Ovary (tissue), 9 donors: ENCODE measurements around the gene PRDM8. TPM values are rescaled to one million over a fixed set of nuclear protein-coding genes. Genes with fewer than 3 reads are reported as not detected.

Source experiments
- DNase-seq, 5 donors: peaks; one replicate each; pipeline ENCODE4 v3.0.0-alpha.2; 2019 to 2020
- H3K27ac ChIP-seq, 2 donors: fragments of 200-600 bp; one replicate each; pipeline versions ENCODE4 v1.5.1 to v1.8.0; 2019 to 2022
- H3K27me3 ChIP-seq: fragments of 200-600 bp; one replicate; pipeline ENCODE4 v1.8.0; 2022
- H3K36me3 ChIP-seq: fragments of 200-600 bp; sonication (generic); one replicate; pipeline ENCODE4 v1.5.1; 2019
- H3K4me1 ChIP-seq: one replicate; pipeline ENCODE4 v1.8.1; 2013; ENCODE audit warnings: mild to moderate bottlenecking, moderate library complexity; ENCODE audit not compliant: insufficient read depth
- H3K4me3 ChIP-seq: fragments of 200-600 bp; sonication (generic); one replicate; pipeline ENCODE4 v1.5.1; 2017
- H3K9me3 ChIP-seq, 2 donors: fragments of 200-600 bp in 1 of 2; sonication (generic) in 1 of 2; one replicate each; pipeline versions ENCODE4 v1.5.1 to v1.8.1; 2013 to 2019; ENCODE audit warnings: mild to moderate bottlenecking in 1 of 2, moderate library complexity in 1 of 2
- EP300 ChIP-seq: sonication (generic); formaldehyde crosslinking; IDR thresholded peaks from one replicate; pipeline ENCODE4 v1.6.1; 2017; ENCODE audit warnings: antibody characterized with exemption
- POLR2A ChIP-seq: fragments of 450-650 bp; IDR thresholded peaks from one replicate; pipeline ENCODE4 v1.6.1; 2017; ENCODE audit warnings: antibody characterized with exemption, mild to moderate bottlenecking, moderate library complexity
- WGBS, 3 donors: extraction: QIAGEN DNeasy Blood & Tissue Kit in 1 of 3; methylation state at CpG; one replicate each; pipeline versions ENCODE4 v1.1.5 to v1.1.7; 2013 to 2017; 5-methylcytosine and 5-hydroxymethylcytosine counted together
- intact Hi-C, 4 donors: fragments of 100-400 bp; cut with DNase I; formaldehyde crosslinking; loops; one replicate each; pipeline versions ENCODE4 v1.11.0 to v1.15.1; 2022 to 2023
- polyA plus RNA-seq, 2 donors: library from polyadenylated mRNA; stranded (reverse); fragments of 200-250 nt in 1 of 2; fragments of 350-450 nt in 1 of 2; fragmentation: Illumina TruSeq in 1 of 2; extraction: RNeasy Lipid Tissue Mini Kit (QIAGEN cat#74804) in 1 of 2; gene quantifications; one replicate each; pipeline ENCODE4 v1.2.3, GENCODE V29; 2013 to 2014
- total RNA-seq, 7 donors: library from RNA; depleted of rRNA in 2 of 7; stranded (reverse); fragments of >200 nt in 2 of 7; fragmentation: NEBNext Ultra II Directional in 3 of 7; extraction: Animal tissue kit (Norgen Biotek cat#: 25700) in 3 of 7; gene quantifications; one replicate each; pipeline versions ENCODE4 v1.1.0 to v1.2.4, GENCODE V29; 2016 to 2023
- TF ChIP-seq, protein P1 (sequence below), 3 donors: fragments of 450-650 bp in 2 of 3; fragments of 200-600 bp in 1 of 3; IDR thresholded peaks; one replicate each; pipeline versions ENCODE4 v1.5.1 to v1.8.0; 2016 to 2022; ENCODE audit warnings: antibody characterized with exemption in 3 of 3, mild to moderate bottlenecking in 1 of 3
- donor health status: DM: no; HTN: no; CAD: no; lungs with moderate emphysema.
- donor health status: DM: no; HTN: no; CAD: no.
- donor health status: Bipolar disorder and iron deficiency.
- donor health status: DM: yes; HTN: yes; CAD: no.
- donor health status: DM: no; HTN: no; CAD: no.
- donor health status: DM: yes; HTN: yes; CAD: no.

PRDM8 gene
- total and polyA plus RNA-seq, 9 donors = 3.6 to 14.3 (median 6.5) TPM

DNA sequence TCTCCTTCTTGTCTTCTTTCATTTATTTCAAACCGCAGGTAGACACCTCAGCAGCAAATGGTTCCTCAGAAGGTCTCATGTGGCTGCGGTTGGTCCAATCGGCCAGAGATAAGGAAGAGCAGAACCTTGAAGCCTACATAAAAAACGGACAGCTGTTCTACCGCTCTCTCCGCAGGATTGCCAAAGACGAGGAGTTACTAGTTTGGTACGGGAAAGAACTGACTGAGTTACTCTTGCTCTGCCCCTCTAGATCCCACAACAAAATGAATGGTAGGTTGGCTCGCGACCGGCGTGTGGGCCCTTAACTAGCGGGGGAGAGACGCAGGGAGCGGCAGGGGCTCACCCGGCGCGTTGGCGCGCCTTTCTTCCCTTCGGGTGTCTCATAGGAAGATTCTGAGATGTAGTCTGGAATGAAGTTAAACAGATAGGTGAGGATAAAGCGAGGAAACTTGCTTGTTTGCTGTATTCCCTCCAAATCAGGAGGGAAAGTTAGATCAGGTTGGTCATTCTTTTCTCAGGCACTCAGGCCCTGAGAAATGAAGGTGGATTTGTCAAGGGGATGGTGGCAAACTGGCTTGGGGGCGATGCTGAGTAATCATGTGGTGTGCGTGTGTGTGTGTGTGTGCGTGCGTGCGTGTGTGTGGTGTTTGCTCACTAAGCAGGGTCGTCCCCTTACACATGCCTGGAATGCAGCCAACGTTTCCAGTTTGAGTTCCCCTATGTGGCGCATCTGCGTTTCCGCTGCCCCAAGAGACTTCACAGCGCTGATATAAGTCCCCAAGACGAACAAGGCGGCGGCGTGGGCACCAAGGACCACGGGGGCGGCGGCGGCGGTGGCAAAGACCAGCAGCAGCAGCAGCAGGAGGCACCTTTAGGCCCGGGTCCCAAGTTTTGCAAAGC is 4.2 kb downstream of the PRDM8 start:
- Histone ChIP-seq H3K27ac (peak overlapping the region; percentile 72 to 75), H3K36me3 (no peaks in the 10 kb centered on the region), H3K9me3 (no peaks in the 10 kb centered on the region), H3K4me3 (peak overlapping the region; percentile 68), H3K27me3 (no peaks in the 10 kb centered on the region), H3K4me1 (peaks cover 5% of the 10 kb centered on the region)
- TF ChIP-seq POLR2A = no peak
- no peak for TF ChIP-seq EP300
- TF ChIP-seq, protein P1, sequence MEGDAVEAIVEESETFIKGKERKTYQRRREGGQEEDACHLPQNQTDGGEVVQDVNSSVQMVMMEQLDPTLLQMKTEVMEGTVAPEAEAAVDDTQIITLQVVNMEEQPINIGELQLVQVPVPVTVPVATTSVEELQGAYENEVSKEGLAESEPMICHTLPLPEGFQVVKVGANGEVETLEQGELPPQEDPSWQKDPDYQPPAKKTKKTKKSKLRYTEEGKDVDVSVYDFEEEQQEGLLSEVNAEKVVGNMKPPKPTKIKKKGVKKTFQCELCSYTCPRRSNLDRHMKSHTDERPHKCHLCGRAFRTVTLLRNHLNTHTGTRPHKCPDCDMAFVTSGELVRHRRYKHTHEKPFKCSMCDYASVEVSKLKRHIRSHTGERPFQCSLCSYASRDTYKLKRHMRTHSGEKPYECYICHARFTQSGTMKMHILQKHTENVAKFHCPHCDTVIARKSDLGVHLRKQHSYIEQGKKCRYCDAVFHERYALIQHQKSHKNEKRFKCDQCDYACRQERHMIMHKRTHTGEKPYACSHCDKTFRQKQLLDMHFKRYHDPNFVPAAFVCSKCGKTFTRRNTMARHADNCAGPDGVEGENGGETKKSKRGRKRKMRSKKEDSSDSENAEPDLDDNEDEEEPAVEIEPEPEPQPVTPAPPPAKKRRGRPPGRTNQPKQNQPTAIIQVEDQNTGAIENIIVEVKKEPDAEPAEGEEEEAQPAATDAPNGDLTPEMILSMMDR (IDR thresholded peaks at IDR 0.05) = no peak
- DNase-seq = peak; percentile 22 to 79 (median 71)
- WGBS, 3 donors = 38 to 55% (median 51%) methylated on average over 43 of the region's 43 CpGs
- intact Hi-C loops = loop anchor here in 2 of 4 donors (10.0 kb wide), 2 partner anchors 1247 to 1257 kb away; no protein-coding TSS in a partner anchor

DNA sequence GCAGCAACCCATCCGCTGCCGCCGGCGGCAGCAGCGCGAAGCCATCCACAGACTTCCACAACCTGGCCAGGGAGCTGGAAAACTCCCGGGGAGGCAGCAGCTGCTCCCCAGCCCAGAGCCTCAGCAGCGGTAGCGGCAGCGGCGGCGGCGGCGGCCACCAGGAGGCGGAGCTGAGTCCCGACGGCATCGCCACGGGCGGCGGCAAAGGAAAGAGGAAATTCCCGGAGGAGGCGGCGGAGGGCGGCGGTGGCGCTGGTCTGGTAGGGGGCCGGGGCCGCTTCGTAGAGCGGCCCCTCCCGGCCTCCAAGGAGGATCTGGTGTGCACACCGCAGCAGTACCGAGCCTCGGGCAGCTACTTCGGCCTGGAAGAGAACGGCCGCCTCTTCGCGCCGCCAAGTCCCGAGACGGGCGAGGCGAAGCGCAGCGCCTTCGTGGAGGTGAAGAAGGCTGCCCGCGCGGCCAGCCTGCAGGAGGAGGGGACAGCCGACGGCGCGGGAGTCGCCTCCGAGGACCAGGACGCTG is 4.9 kb downstream of the PRDM8 start:
- Histone ChIP-seq H3K27me3 (no peaks in the 10 kb centered on the region), H3K4me3 (peak overlapping the region; percentile 68), H3K9me3 (no peaks in the 10 kb centered on the region), H3K4me1 (peaks cover 5% of the 10 kb centered on the region), H3K36me3 (no peaks in the 10 kb centered on the region), H3K27ac (peak overlapping the region; percentile 72 to 75)
- intact Hi-C loops = loop anchor here in 2 of 4 donors (10.0 kb wide), 2 partner anchors 1247 to 1257 kb away; no protein-coding TSS in a partner anchor
- DNase-seq = peak; percentile 86 to 94 (median 88)
- TF ChIP-seq, protein P1 (IDR thresholded peaks at IDR 0.05) = peak; percentile 66 to 89 (median 84)
- no peak for TF ChIP-seq POLR2A
- 0 to 2% (median 1%) methylated on average over 35 to 58 of the region's 58 CpGs for WGBS, 3 donors

DNA sequence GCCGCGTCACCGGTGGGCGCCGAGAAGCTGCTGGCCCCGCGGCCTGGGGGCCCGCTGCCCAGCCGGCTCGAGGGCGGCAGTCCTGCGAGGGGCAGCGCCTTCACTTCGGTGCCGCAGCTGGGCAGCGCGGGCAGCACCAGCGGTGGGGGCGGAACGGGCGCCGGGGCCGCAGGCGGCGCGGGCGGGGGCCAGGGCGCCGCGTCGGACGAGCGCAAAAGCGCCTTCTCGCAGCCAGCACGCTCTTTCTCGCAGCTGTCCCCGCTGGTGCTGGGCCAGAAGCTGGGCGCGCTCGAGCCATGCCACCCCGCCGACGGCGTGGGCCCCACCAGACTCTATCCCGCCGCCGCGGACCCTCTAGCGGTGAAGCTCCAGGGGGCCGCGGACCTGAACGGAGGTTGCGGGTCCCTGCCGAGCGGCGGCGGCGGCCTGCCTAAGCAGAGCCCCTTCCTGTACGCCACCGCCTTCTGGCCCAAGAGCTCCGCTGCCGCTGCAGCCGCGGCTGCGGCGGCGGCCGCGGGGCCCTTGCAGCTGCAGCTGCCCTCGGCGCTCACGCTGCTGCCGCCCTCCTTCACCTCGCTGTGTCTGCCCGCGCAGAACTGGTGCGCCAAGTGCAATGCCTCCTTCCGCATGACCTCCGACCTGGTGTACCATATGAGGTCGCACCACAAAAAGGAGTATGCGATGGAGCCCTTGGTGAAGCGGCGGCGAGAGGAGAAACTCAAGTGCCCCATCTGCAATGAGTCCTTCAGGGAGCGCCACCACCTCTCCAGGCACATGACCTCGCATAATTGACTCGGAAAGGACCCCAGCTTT is 5.6 kb downstream of the PRDM8 start:
- peak overlapping the region; percentile 72 to 75 for H3K27ac ChIP-seq
- no peaks in the 10 kb centered on the region for H3K9me3 ChIP-seq
- no peaks in the 10 kb centered on the region for H3K36me3 ChIP-seq
- TF ChIP-seq, protein P1 (IDR thresholded peaks at IDR 0.05) = peak in 1 of 3 donors; percentile 20
- TF ChIP-seq POLR2A (no peak), EP300 (no peak)
- H3K4me1 ChIP-seq = peaks cover 5% of the 10 kb centered on the region
- H3K27me3 ChIP-seq = no peaks in the 10 kb centered on the region
- intact Hi-C loops = loop anchor here in 2 of 4 donors (10.0 kb wide), 2 partner anchors 1248 to 1258 kb away; no protein-coding TSS in a partner anchor
- peak; percentile 32 to 69 (median 54) for DNase-seq
- peak overlapping the region; percentile 68 for H3K4me3 ChIP-seq
- WGBS, 3 donors = 2 to 4% (median 4%) methylated on average over 74 to 88 of the region's 88 CpGs

DNA sequence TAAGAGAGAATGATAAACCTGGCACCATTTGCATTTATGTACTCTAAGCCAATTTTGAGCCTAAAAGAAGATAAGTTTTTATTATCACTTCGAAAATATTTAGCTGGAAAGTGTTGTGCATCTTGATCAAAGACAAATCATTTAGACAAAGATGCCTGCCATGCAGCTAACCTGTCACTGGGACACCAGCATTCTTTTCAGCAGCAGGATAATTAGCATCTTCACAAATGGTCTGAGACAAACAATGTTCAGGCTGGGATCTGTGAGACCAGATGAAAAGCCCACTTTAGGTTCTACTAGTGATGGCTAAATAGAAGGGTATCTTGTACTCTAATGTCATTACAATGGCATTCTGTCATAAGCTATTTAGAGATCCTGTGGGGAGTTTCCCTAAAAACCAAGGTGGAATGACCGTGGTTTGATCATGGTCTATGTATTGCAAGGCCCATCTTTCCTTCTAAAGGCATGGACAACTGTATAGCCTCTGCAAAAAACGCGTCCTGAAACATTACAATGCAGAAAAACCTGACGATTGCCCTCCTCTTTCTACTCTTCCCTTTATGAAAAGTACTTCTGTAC is 7.2 kb downstream of the PRDM8 start:
- Histone ChIP-seq H3K9me3 (no peaks in the 10 kb centered on the region), H3K4me3 (no peak overlapping the region), H3K27ac (no peak overlapping the region), H3K36me3 (no peaks in the 10 kb centered on the region), H3K4me1 (peaks cover 5% of the 10 kb centered on the region), H3K27me3 (no peaks in the 10 kb centered on the region)
- DNase-seq = no peak
- intact Hi-C loops = loop anchor here in 3 of 4 donors (5.0 to 10.0 kb wide), 3 partner anchors 1250 to 1260 kb away; no protein-coding TSS in a partner anchor
- TF ChIP-seq, protein P1 (IDR thresholded peaks at IDR 0.05) = no peak
- TF ChIP-seq POLR2A (no peak), EP300 (no peak)
- 86 to 96% (median 88%) methylated on average over 5 of the region's 5 CpGs for WGBS, 3 donors
